Duodenal mucosa (tissue), 2 donors: ENCODE results near the gene STT3B.

ENCODE experiments used
- H3K27ac ChIP-seq: one replicate; pipeline ENCODE4 v1.7.0; 2013; ENCODE audit warnings: low read depth, low read length
- H3K27me3 ChIP-seq, 2 donors: one replicate each; pipeline ENCODE4 v1.7.0; 2013; ENCODE audit warnings: low read length in 2 of 2, control low read depth in 1 of 2; ENCODE audit not compliant: insufficient read depth in 2 of 2, control insufficient read depth in 1 of 2
- H3K36me3 ChIP-seq, 2 donors: one replicate each; pipeline ENCODE4 v1.7.0; 2013; ENCODE audit warnings: low read length in 2 of 2, control low read depth in 1 of 2; ENCODE audit not compliant: insufficient read depth in 2 of 2, control insufficient read depth in 1 of 2
- H3K4me1 ChIP-seq, 2 donors: one replicate each; pipeline ENCODE4 v1.7.0; 2013; ENCODE audit warnings: low read length in 2 of 2, control low read depth in 1 of 2; ENCODE audit not compliant: insufficient read depth in 2 of 2, control insufficient read depth in 1 of 2
- H3K4me3 ChIP-seq, 2 donors: one replicate each; pipeline ENCODE4 v1.7.0; 2013; ENCODE audit warnings: low read length in 2 of 2, low read depth in 1 of 2
- H3K9ac ChIP-seq, 2 donors: one replicate each; pipeline ENCODE4 v1.7.0; 2013; ENCODE audit warnings: low read length in 2 of 2, low read depth in 1 of 2
- H3K9me3 ChIP-seq, 2 donors: one replicate each; pipeline ENCODE4 v1.7.0; 2013; ENCODE audit warnings: low read length in 2 of 2, control low read depth in 1 of 2; ENCODE audit not compliant: control insufficient read depth in 1 of 2

STT3B gene

GRCh38 chr3:31531992-31532586 lies 636 bp upstream of the STT3B start:
- Histone ChIP-seq H3K27me3 (no peaks in the 10 kb centered on the region), H3K4me3 (peak overlapping the region; percentile 80 to 90), H3K4me1 (peaks cover 16 to 32% of the 10 kb centered on the region in 2 donors), H3K9me3 (no peaks in the 10 kb centered on the region), H3K9ac (peak overlapping the region; percentile 82 to 85), H3K27ac (peak overlapping the region; percentile 100), H3K36me3 (no peaks in the 10 kb centered on the region)

GRCh38 chr3:31533169-31534064 lies 692 bp downstream of the STT3B start:
- H3K27me3 ChIP-seq, result no peaks in the 10 kb centered on the region
- H3K27ac ChIP-seq, result peak overlapping the region; percentile 100
- peak overlapping the region; percentile 67 to 75 for H3K9ac ChIP-seq
- peaks cover 21 to 43% of the 10 kb centered on the region in 2 donors for H3K4me1 ChIP-seq
- no peaks in the 10 kb centered on the region for H3K9me3 ChIP-seq
- H3K4me3 ChIP-seq, result peak overlapping the region; percentile 80 to 90
- no peaks in the 10 kb centered on the region for H3K36me3 ChIP-seq

- Histone ChIP-seq H3K36me3 (no peaks in the 10 kb centered on the region), H3K27ac (no peak overlapping the region), H3K4me1 (peaks cover 21 to 44% of the 10 kb centered on the region in 2 donors), H3K9ac (peak overlapping the region; percentile 67 to 75), H3K4me3 (peak overlapping the region; percentile 80 to 90), H3K9me3 (no peaks in the 10 kb centered on the region), H3K27me3 (no peaks in the 10 kb centered on the region)
Measured at GRCh38 chr3:31534065-31534425, 1.3 kb downstream of the STT3B start.

GRCh38 chr3:31536497-31536896 lies 3.8 kb downstream of the STT3B start:
- Histone ChIP-seq H3K4me1 (peaks cover 24 to 41% of the 10 kb centered on the region in 2 donors), H3K27ac (no peak overlapping the region), H3K9ac (peak overlapping the region in 1 of 2 donors; percentile 7), H3K27me3 (no peaks in the 10 kb centered on the region), H3K9me3 (no peaks in the 10 kb centered on the region), H3K4me3 (peak overlapping the region; percentile 14 to 20), H3K36me3 (no peaks in the 10 kb centered on the region)

GRCh38 chr3:31538801-31539200 lies 6.1 kb downstream of the STT3B start:
- no peak overlapping the region for H3K9ac ChIP-seq

GRCh38 chr3:31539275-31539674 lies 6.5 kb downstream of the STT3B start:
- H3K27me3 ChIP-seq, result no peaks in the 10 kb centered on the region
- no peak overlapping the region for H3K4me3 ChIP-seq
- H3K9me3 ChIP-seq, result no peaks in the 10 kb centered on the region
- H3K9ac ChIP-seq, result no peak overlapping the region
- no peak overlapping the region for H3K27ac ChIP-seq
- H3K4me1 ChIP-seq, result peaks cover 26 to 47% of the 10 kb centered on the region in 2 donors
- H3K36me3 ChIP-seq, result no peaks in the 10 kb centered on the region

More at GRCh38 chr3:31538801-31539200, 6.1 kb downstream of the STT3B start:
- H3K36me3 ChIP-seq, result no peaks in the 10 kb centered on the region
- H3K27ac ChIP-seq, result no peak overlapping the region
- peaks cover 24 to 48% of the 10 kb centered on the region in 2 donors for H3K4me1 ChIP-seq
- H3K27me3 ChIP-seq, result no peaks in the 10 kb centered on the region
- no peak overlapping the region for H3K4me3 ChIP-seq
- H3K9me3 ChIP-seq, result no peaks in the 10 kb centered on the region

GRCh38 chr3:31541089-31541488 lies 8.4 kb downstream of the STT3B start:
- H3K9me3 ChIP-seq, result no peaks in the 10 kb centered on the region
- no peak overlapping the region for H3K4me3 ChIP-seq
- peaks cover 23 to 37% of the 10 kb centered on the region in 2 donors for H3K4me1 ChIP-seq
- H3K9ac ChIP-seq, result no peak overlapping the region
- H3K36me3 ChIP-seq, result no peaks in the 10 kb centered on the region
- no peak overlapping the region for H3K27ac ChIP-seq
- H3K27me3 ChIP-seq, result no peaks in the 10 kb centered on the region

- no peak overlapping the region for H3K4me3 ChIP-seq
- H3K9ac ChIP-seq, result no peak overlapping the region
- no peaks in the 10 kb centered on the region for H3K27me3 ChIP-seq
- H3K4me1 ChIP-seq, result peaks cover 11 to 25% of the 10 kb centered on the region in 2 donors
- no peaks in the 10 kb centered on the region for H3K36me3 ChIP-seq
- no peak overlapping the region for H3K27ac ChIP-seq
- no peaks in the 10 kb centered on the region for H3K9me3 ChIP-seq
Measured at GRCh38 chr3:31542246-31542645, 9.5 kb downstream of the STT3B start.

GRCh38 chr3:31543375-31543774 lies 10.7 kb downstream of the STT3B start:
- Histone ChIP-seq H3K4me3 (no peak overlapping the region), H3K9ac (no peak overlapping the region), H3K4me1 (peaks cover 8 to 16% of the 10 kb centered on the region in 2 donors), H3K36me3 (no peaks in the 10 kb centered on the region), H3K27me3 (no peaks in the 10 kb centered on the region), H3K27ac (no peak overlapping the region), H3K9me3 (no peaks in the 10 kb centered on the region)

- Histone ChIP-seq H3K9me3 (no peaks in the 10 kb centered on the region), H3K4me3 (no peak overlapping the region), H3K9ac (no peak overlapping the region), H3K27me3 (no peaks in the 10 kb centered on the region), H3K27ac (no peak overlapping the region), H3K36me3 (no peaks in the 10 kb centered on the region), H3K4me1 (peaks cover 8 to 10% of the 10 kb centered on the region in 2 donors)
Measured at GRCh38 chr3:31544634-31545033, 11.9 kb downstream of the STT3B start.
